ENCODE results near the gene PTPRK. TPM values are rescaled to one million over a fixed set of nuclear protein-coding genes. Genes with fewer than 3 reads are reported as not detected.

Gene PTPRK
- total and polyA plus RNA-seq, 2 donors (not counting 1 experiment from before 2014, with no cell fraction given) = 19.4 to 75.5 TPM

DNA sequence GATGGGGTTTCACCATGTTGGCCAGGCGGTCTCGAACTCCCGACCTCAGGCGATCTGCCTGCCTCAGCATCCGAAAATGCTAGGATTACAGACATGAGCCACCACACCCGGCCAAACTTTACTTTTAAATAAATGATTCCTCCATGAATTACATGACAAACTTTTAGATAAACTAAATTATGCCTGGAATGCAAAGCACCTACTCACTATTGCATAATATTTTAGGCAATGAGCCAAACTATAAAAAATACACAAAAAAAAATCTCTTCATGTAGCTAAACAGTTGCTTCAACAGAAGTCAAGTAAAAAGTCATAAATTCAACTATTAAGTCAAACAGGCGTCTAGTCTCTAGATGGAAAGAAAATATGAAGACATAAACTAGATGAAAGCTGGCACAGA is 56.5 kb downstream of the PTPRK start:
- H3K79me2 ChIP-seq (ENCODE audit: control insufficient read depth, insufficient read depth, low read length) = peaks cover 3% of the 10 kb centered on the region

DNA sequence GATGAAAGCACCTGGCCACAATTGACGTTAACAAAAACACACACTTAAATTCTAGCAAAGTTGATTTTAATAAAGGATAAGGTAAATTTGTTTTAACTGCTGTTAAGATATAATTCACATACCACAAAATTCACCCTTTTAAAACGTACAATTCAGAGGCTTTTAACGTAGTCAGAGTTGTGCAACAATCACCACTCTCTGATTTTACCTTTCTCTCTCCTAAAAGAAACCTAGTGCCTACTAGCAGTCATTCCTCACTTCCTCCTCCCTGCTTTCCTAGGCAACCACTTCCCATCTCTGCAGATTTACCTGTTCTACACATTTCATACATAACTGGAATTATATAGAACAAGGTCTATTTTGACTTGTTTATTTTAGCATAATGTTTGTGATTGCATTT is 58.9 kb downstream of the PTPRK start:
- Histone ChIP-seq H3K79me2 (ENCODE audit: control insufficient read depth, insufficient read depth, low read length) (peaks cover 3% of the 10 kb centered on the region), H3K9ac (ENCODE audit: insufficient read depth, low read length) (no peak overlapping the region), H2AFZ (ENCODE audit: low read length) (no peak overlapping the region), H3K36me3 (ENCODE audit: control insufficient read depth, insufficient read depth, low read length) (no peaks in the 10 kb centered on the region), H3K4me3 (replicated peaks in 1 of 4; ENCODE audit: control extremely low read depth in 1 of 4, insufficient read depth in 1 of 4, low read depth in 3 of 4, low read length in 4 of 4) (no peak overlapping the region), H4K20me1 (ENCODE audit: control insufficient read depth, extremely low read depth, insufficient read depth, low read length) (peaks cover 1% of the 10 kb centered on the region), H3K9me3 (ENCODE audit: control insufficient read depth, insufficient read depth, low read depth, low read length) (no peaks in the 10 kb centered on the region), H3K27me3 (ENCODE audit: control insufficient read depth, insufficient read depth, low read length) (no peaks in the 10 kb centered on the region), H3K4me2 (ENCODE audit: extremely low read depth, insufficient read depth, low read length) (no peak overlapping the region), H3K4me1 (ENCODE audit: control insufficient read depth, extremely low read depth, insufficient read depth, low read length) (no peaks in the 10 kb centered on the region), H3K27ac (ENCODE audit: insufficient read depth, low read length) (no peak overlapping the region)
- DNase-seq (ENCODE audit: low read depth in 2 of 2) = no peak
- TF ChIP-seq EZH2 (IDR thresholded peaks at IDR 0.05; ENCODE audit: low read length, missing control alignments) = no peak
- TF ChIP-seq, protein P1, sequence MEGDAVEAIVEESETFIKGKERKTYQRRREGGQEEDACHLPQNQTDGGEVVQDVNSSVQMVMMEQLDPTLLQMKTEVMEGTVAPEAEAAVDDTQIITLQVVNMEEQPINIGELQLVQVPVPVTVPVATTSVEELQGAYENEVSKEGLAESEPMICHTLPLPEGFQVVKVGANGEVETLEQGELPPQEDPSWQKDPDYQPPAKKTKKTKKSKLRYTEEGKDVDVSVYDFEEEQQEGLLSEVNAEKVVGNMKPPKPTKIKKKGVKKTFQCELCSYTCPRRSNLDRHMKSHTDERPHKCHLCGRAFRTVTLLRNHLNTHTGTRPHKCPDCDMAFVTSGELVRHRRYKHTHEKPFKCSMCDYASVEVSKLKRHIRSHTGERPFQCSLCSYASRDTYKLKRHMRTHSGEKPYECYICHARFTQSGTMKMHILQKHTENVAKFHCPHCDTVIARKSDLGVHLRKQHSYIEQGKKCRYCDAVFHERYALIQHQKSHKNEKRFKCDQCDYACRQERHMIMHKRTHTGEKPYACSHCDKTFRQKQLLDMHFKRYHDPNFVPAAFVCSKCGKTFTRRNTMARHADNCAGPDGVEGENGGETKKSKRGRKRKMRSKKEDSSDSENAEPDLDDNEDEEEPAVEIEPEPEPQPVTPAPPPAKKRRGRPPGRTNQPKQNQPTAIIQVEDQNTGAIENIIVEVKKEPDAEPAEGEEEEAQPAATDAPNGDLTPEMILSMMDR (conservative IDR thresholded peaks at IDR 0.05 in 1 of 2, IDR thresholded peaks at IDR 0.05 in 1 of 2; ENCODE audit: low read depth in 1 of 2, low read length in 2 of 2) = no peak

More for the DNA sequence above, 56.5 kb downstream of the PTPRK start:
- TF ChIP-seq EZH2 (IDR thresholded peaks at IDR 0.05; ENCODE audit: low read length, missing control alignments) = no peak
- TF ChIP-seq, protein P1 (conservative IDR thresholded peaks at IDR 0.05 in 1 of 2, IDR thresholded peaks at IDR 0.05 in 1 of 2; ENCODE audit: low read depth in 1 of 2, low read length in 2 of 2) = no peak
- no peaks in the 10 kb centered on the region for H3K4me1 ChIP-seq (ENCODE audit: control insufficient read depth, extremely low read depth, insufficient read depth, low read length)
- no peaks in the 10 kb centered on the region for H3K27me3 ChIP-seq (ENCODE audit: control insufficient read depth, insufficient read depth, low read length)
- H2AFZ ChIP-seq (ENCODE audit: low read length) = no peak overlapping the region
- no peak overlapping the region for H3K4me3 ChIP-seq (replicated peaks in 1 of 4; ENCODE audit: control extremely low read depth in 1 of 4, insufficient read depth in 1 of 4, low read depth in 3 of 4, low read length in 4 of 4)
- no peak overlapping the region for H3K27ac ChIP-seq (ENCODE audit: insufficient read depth, low read length)
- H3K9ac ChIP-seq (ENCODE audit: insufficient read depth, low read length) = no peak overlapping the region
- H3K4me2 ChIP-seq (ENCODE audit: extremely low read depth, insufficient read depth, low read length) = no peak overlapping the region
- H3K9me3 ChIP-seq (ENCODE audit: control insufficient read depth, insufficient read depth, low read depth, low read length) = no peaks in the 10 kb centered on the region
- no peaks in the 10 kb centered on the region for H4K20me1 ChIP-seq (ENCODE audit: control insufficient read depth, extremely low read depth, insufficient read depth, low read length)
- DNase-seq (ENCODE audit: low read depth in 2 of 2) = peak in 1 of 2 donors; percentile 66
- no peaks in the 10 kb centered on the region for H3K36me3 ChIP-seq (ENCODE audit: control insufficient read depth, insufficient read depth, low read length)

DNA sequence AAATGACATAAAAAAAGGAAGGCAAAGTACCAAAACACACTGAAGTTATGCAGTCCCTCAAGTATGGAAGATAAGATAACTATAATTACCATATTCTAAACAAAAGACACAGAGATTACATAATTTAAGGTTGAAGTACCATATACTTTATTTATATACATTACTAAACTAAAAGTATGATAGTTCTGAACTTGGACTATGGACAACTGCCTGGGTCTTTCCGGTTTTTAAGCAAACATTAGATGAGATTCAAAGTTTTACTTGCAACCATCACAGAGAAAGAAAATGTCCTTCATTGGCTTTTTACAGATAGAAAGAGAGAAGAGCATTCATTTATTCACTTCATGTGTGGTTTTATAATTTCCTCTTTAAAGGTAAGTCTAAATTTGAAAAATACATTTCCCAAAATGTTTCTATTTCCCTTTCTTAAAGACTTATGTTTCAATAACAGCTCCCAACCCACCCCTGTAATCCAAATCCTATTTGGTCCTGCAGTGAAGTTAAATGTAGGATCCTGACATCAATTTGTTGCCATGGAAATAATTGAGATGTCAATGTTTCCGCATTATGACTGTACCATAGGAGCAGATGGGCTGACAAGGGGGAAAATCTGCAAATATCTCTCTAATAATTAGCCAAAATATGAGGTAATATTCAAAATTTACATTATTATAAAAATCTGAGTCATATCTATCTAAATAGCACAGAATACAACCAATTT is 63.7 kb downstream of the PTPRK start:
- H3K4me3 ChIP-seq (replicated peaks in 1 of 4; ENCODE audit: control extremely low read depth in 1 of 4, insufficient read depth in 1 of 4, low read depth in 3 of 4, low read length in 4 of 4) = no peak overlapping the region
- no peaks in the 10 kb centered on the region for H3K36me3 ChIP-seq (ENCODE audit: control insufficient read depth, insufficient read depth, low read length)
- peaks cover 6% of the 10 kb centered on the region for H3K79me2 ChIP-seq (ENCODE audit: control insufficient read depth, insufficient read depth, low read length)
- H3K4me2 ChIP-seq (ENCODE audit: extremely low read depth, insufficient read depth, low read length) = no peak overlapping the region
- peaks cover 1% of the 10 kb centered on the region for H4K20me1 ChIP-seq (ENCODE audit: control insufficient read depth, extremely low read depth, insufficient read depth, low read length)
- H3K27ac ChIP-seq (ENCODE audit: insufficient read depth, low read length) = no peak overlapping the region
- no peaks in the 10 kb centered on the region for H3K27me3 ChIP-seq (ENCODE audit: control insufficient read depth, insufficient read depth, low read length)
- no peak overlapping the region for H3K9ac ChIP-seq (ENCODE audit: insufficient read depth, low read length)
- TF ChIP-seq, protein P1 (conservative IDR thresholded peaks at IDR 0.05 in 1 of 2, IDR thresholded peaks at IDR 0.05 in 1 of 2; ENCODE audit: low read depth in 1 of 2, low read length in 2 of 2) = no peak
- no peak for TF ChIP-seq EZH2 (IDR thresholded peaks at IDR 0.05; ENCODE audit: low read length, missing control alignments)
- H3K9me3 ChIP-seq (ENCODE audit: control insufficient read depth, insufficient read depth, low read depth, low read length) = no peaks in the 10 kb centered on the region
- no peak for DNase-seq (ENCODE audit: low read depth in 2 of 2)
- H2AFZ ChIP-seq (ENCODE audit: low read length) = no peak overlapping the region
- H3K4me1 ChIP-seq (ENCODE audit: control insufficient read depth, extremely low read depth, insufficient read depth, low read length) = no peaks in the 10 kb centered on the region

Data from fibroblast of lung (primary cell).